Suprapubic skin (tissue), 4 donors: ENCODE data around the gene LDAH. TPM values are rescaled to one million over a fixed set of nuclear protein-coding genes. Genes with fewer than 3 reads are reported as not detected.

Experiments used
- DNase-seq, 2 donors: peaks; one replicate each; pipeline ENCODE4 v3.0.0-alpha.2; 2019; ENCODE audit warnings: low spot score in 2 of 2
- H3K27ac ChIP-seq: fragments of 200-600 bp; sonication (generic); one replicate; pipeline ENCODE4 v1.5.1; 2019
- H3K27me3 ChIP-seq: fragments of 200-600 bp; sonication (generic); one replicate; pipeline ENCODE4 v1.5.1; 2019
- H3K36me3 ChIP-seq: fragments of 200-600 bp; sonication (generic); one replicate; pipeline ENCODE4 v1.5.1; 2019
- H3K4me1 ChIP-seq: fragments of 200-600 bp; sonication (generic); one replicate; pipeline ENCODE4 v1.5.1; 2019
- H3K4me3 ChIP-seq: fragments of 200-600 bp; sonication (generic); one replicate; pipeline ENCODE4 v1.5.1; 2019; ENCODE audit warnings: mild to moderate bottlenecking
- H3K9me3 ChIP-seq: fragments of 200-600 bp; sonication (generic); one replicate; pipeline ENCODE4 v1.5.1; 2019
- CTCF ChIP-seq, 2 donors: fragments of 200-600 bp in 1 of 2; fragments of 450-650 bp in 1 of 2; sonication (generic) in 1 of 2; IDR thresholded peaks; one replicate each; pipeline ENCODE4 v1.5.1; 2016 to 2019; ENCODE audit warnings: antibody characterized with exemption in 2 of 2, mild to moderate bottlenecking in 1 of 2, moderate library complexity in 1 of 2
- EP300 ChIP-seq: sonication (generic); formaldehyde crosslinking; IDR thresholded peaks from one replicate; pipeline ENCODE4 v1.6.1; 2017; ENCODE audit warnings: antibody characterized with exemption
- POLR2A ChIP-seq, 2 donors: fragments of 450-650 bp; IDR thresholded peaks; one replicate each; pipeline ENCODE4 v1.6.1; 2017; ENCODE audit warnings: antibody characterized with exemption in 2 of 2, mild to moderate bottlenecking in 2 of 2, moderate library complexity in 2 of 2
- POLR2AphosphoS5 ChIP-seq, 3 donors: sonication (generic); formaldehyde crosslinking; IDR thresholded peaks; one replicate each; pipeline ENCODE4 v1.6.1; 2017; ENCODE audit warnings: antibody characterized with exemption in 3 of 3
- WGBS: methylation state at CpG from one replicate; pipeline ENCODE4 v1.1.5; 2018; 5-methylcytosine and 5-hydroxymethylcytosine counted together
- total RNA-seq, 4 donors: library from RNA; depleted of rRNA; stranded (reverse); fragments of >200 nt; gene quantifications; one replicate each; pipeline ENCODE4 v1.1.0, GENCODE V29; 2016

Gene LDAH
- total RNA-seq, 4 donors from 2014 or later: 9.0 to 15.5 (median 10.4) TPM

GRCh38 chr2:20672201-20672951 lies 150.5 kb downstream of the LDAH start:
- H3K4me3 ChIP-seq: no peak overlapping the region
- H3K27me3 ChIP-seq: peaks cover 78% of the 10 kb centered on the region
- DNase-seq: no peak

GRCh38 chr2:20671736-20672080 lies 151.2 kb downstream of the LDAH start:
- Histone ChIP-seq H3K27me3 (peaks cover 84% of the 10 kb centered on the region), H3K27ac (no peak overlapping the region), H3K4me1 (peaks cover 39% of the 10 kb centered on the region), H3K4me3 (no peak overlapping the region), H3K9me3 (no peaks in the 10 kb centered on the region), H3K36me3 (no peaks in the 10 kb centered on the region)
- 27% methylated on average over 13 of the region's 13 CpGs for WGBS
- no peak for TF ChIP-seq EP300
- TF ChIP-seq POLR2A (IDR thresholded peaks at IDR 0.05): no peak
- TF ChIP-seq POLR2AphosphoS5 (IDR thresholded peaks at IDR 0.05): no peak
- TF ChIP-seq CTCF (IDR thresholded peaks at IDR 0.05): no peak
- no peak for DNase-seq

More at GRCh38 chr2:20672201-20672951, 150.5 kb downstream of the LDAH start:
- no peak for TF ChIP-seq EP300
- H3K4me1 ChIP-seq: peaks cover 35% of the 10 kb centered on the region
- 47% methylated on average over 7 of the region's 18 CpGs for WGBS
- H3K9me3 ChIP-seq: no peaks in the 10 kb centered on the region
- H3K27ac ChIP-seq: no peak overlapping the region
- no peaks in the 10 kb centered on the region for H3K36me3 ChIP-seq

- Histone ChIP-seq H3K27me3 (peaks cover 89% of the 10 kb centered on the region), H3K36me3 (no peaks in the 10 kb centered on the region), H3K27ac (no peak overlapping the region), H3K4me3 (peak overlapping the region; percentile 20), H3K4me1 (peaks cover 42% of the 10 kb centered on the region), H3K9me3 (no peaks in the 10 kb centered on the region)
- DNase-seq: no peak
- WGBS: 32% methylated on average over 24 of the region's 60 CpGs
- no peak for TF ChIP-seq POLR2A (IDR thresholded peaks at IDR 0.05)
- no peak for TF ChIP-seq EP300
- TF ChIP-seq POLR2AphosphoS5 (IDR thresholded peaks at IDR 0.05): no peak
- TF ChIP-seq CTCF (IDR thresholded peaks at IDR 0.05): no peak
Measured at GRCh38 chr2:20671036-20671735, 151.7 kb downstream of the LDAH start.

- Histone ChIP-seq H3K27me3 (peaks cover 96% of the 10 kb centered on the region), H3K4me1 (peaks cover 43% of the 10 kb centered on the region), H3K36me3 (no peaks in the 10 kb centered on the region), H3K4me3 (peak overlapping the region; percentile 20), H3K27ac (no peak overlapping the region), H3K9me3 (no peaks in the 10 kb centered on the region)
- TF ChIP-seq EP300: no peak
- no peak for TF ChIP-seq CTCF (IDR thresholded peaks at IDR 0.05)
- no peak for TF ChIP-seq POLR2AphosphoS5 (IDR thresholded peaks at IDR 0.05)
- TF ChIP-seq POLR2A (IDR thresholded peaks at IDR 0.05): no peak
- 10% methylated on average over 2 of the region's 83 CpGs for WGBS
- DNase-seq: no peak
Measured at GRCh38 chr2:20670315-20671035, 152.4 kb downstream of the LDAH start.

GRCh38 chr2:20669562-20670314 lies 153.2 kb downstream of the LDAH start:
- no peaks in the 10 kb centered on the region for H3K9me3 ChIP-seq
- H3K36me3 ChIP-seq: no peaks in the 10 kb centered on the region
- no peak overlapping the region for H3K27ac ChIP-seq
- peaks cover 98% of the 10 kb centered on the region for H3K27me3 ChIP-seq
- WGBS: 64% methylated on average over 39 of the region's 45 CpGs
- H3K4me1 ChIP-seq: peaks cover 44% of the 10 kb centered on the region
- no peak for DNase-seq
- no peak overlapping the region for H3K4me3 ChIP-seq
- no peak for TF ChIP-seq POLR2AphosphoS5 (IDR thresholded peaks at IDR 0.05)
- no peak for TF ChIP-seq CTCF (IDR thresholded peaks at IDR 0.05)
- TF ChIP-seq POLR2A (IDR thresholded peaks at IDR 0.05): no peak
- TF ChIP-seq EP300: no peak
